GM18867 (cell line): ENCODE measurements around the gene CD320.

Experiments
- ATAC-seq: cut with Tn5 transposase; IDR thresholded peaks from one replicate; pipeline ENCODE4 v1.9.1; 2021; ENCODE audit warnings: mild to moderate bottlenecking, moderate library complexity; ENCODE audit not compliant: unreplicated experiment

CD320 gene

GRCh38 chr19:8255426-8256125 lies 52.6 kb downstream of the CD320 start:
- ATAC-seq = no peak

- ATAC-seq = no peak
Observed at GRCh38 chr19:8254286-8255001, 53.7 kb downstream of the CD320 start.

GRCh38 chr19:8253678-8254077 lies 54.5 kb downstream of the CD320 start:
- ATAC-seq = no peak

GRCh38 chr19:8252922-8253589 lies 55.1 kb downstream of the CD320 start:
- no peak for ATAC-seq
